ENCODE results near the gene MAN1C1. TPM values are rescaled to one million over a fixed set of nuclear protein-coding genes. Genes with fewer than 3 reads are reported as not detected.
"Not testable (repeated sequence)": the region's sequence is repeated elsewhere in the genome, so short reads cannot be mapped to it uniquely, and the experiment has no call there.

Gene MAN1C1
- total and polyA plus RNA-seq, 8 donors: 2.1 to 9.2 (median 4.0) TPM

DNA sequence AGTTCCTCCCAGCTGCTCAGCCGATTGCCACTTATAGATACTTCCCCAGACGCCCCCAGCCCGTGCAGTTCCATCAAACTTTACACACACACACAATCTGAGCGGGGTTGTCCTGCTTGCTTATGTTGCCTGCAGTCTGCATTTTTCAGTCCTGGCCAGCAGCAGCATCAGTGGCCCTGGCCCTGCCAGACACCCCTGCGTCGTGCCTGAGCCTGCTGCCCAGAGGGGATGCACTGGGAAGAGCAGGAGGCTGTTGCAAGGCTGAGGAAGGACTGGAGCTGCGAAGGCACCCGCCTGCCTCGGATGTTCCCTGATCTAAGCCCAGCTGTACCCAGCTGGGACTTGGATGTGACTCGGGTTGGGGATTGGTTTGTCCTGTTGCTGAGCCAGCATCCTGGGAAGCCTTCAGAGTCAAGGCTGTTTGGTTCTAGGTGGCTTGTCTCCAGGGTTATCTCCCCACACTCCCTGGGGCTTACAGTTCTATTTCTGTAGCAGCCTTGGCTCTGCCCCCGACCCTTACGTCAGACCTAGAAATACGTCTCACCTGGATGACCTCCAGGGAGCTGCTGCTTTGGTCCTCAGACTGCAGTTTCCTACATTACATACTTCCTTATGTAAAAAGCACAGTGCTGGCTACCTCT, 42.3 kb downstream of the MAN1C1 start:
- Histone ChIP-seq H3K4me1 (peaks cover 0 to 7% (median 0%) of the 10 kb centered on the region in 3 donors), H3K9me3 (no peaks in the 10 kb centered on the region), H3K36me3 (no peaks in the 10 kb centered on the region), H3K27ac (peak overlapping the region in 1 of 4 donors; percentile 12), H3K27me3 (no peaks in the 10 kb centered on the region), H3K4me3 (no peak overlapping the region)
- WGBS, 2 donors: 39% methylated on average over 13 of the region's 13 CpGs
- intact Hi-C loops (cut with DNase I): no loop called here
- no peak for FAIRE-seq
- ATAC-seq: peak; percentile 89 to 96 (median 92)
- DNase-seq: peak in 5 of 6 donors; percentile 69 to 86 (median 76)
- TF ChIP-seq, protein P1, sequence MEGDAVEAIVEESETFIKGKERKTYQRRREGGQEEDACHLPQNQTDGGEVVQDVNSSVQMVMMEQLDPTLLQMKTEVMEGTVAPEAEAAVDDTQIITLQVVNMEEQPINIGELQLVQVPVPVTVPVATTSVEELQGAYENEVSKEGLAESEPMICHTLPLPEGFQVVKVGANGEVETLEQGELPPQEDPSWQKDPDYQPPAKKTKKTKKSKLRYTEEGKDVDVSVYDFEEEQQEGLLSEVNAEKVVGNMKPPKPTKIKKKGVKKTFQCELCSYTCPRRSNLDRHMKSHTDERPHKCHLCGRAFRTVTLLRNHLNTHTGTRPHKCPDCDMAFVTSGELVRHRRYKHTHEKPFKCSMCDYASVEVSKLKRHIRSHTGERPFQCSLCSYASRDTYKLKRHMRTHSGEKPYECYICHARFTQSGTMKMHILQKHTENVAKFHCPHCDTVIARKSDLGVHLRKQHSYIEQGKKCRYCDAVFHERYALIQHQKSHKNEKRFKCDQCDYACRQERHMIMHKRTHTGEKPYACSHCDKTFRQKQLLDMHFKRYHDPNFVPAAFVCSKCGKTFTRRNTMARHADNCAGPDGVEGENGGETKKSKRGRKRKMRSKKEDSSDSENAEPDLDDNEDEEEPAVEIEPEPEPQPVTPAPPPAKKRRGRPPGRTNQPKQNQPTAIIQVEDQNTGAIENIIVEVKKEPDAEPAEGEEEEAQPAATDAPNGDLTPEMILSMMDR (IDR thresholded peaks at IDR 0.05): no peak

DNA sequence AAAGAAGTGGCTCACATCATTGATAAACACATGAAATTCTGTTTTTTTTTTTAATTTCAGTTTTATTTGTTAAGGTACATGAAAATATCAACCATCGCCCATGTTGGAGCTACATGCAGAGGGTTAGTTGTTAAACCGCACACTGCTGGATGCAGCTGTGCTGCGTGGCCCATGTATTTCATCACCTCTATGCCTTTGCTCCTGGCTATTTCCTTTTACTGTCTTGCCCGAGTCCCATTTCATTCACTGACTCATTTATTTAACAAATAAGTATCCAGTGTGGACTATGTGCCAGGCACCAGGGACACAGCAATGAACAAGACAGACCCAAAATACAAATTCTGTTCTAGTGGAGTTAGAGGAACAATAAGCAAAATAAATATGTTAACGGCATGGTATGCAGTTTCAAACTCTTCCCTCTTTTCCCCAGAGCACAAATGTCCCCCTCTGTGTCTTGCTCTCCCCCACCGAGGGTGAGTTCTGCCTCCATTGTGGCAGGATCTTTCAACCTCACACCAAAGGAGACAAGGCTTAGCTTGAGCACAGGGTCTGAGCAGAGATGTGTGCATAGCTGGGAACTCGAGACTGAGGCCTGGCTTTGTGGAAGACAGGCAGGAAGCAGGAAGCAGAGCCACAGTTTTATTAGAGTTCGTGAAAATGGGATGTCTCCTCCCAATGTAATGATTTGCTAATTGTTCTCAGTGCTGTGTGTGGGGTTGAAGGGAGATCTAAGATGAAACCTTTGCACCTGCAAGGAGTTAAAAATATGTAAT, 44.6 kb downstream of the MAN1C1 start:
- Histone ChIP-seq H3K27ac (no peak overlapping the region), H3K4me3 (no peak overlapping the region), H3K36me3 (no peaks in the 10 kb centered on the region), H3K9me3 (no peaks in the 10 kb centered on the region), H3K4me1 (peaks cover 0 to 7% (median 0%) of the 10 kb centered on the region in 3 donors), H3K27me3 (no peaks in the 10 kb centered on the region)
- FAIRE-seq (no peak), DNase-seq (no peak), ATAC-seq (no peak)
- intact Hi-C loops (cut with DNase I): no loop called here
- 75 to 77% methylated on average over 8 of the region's 8 CpGs for WGBS, 2 donors
- TF ChIP-seq, protein P1 (IDR thresholded peaks at IDR 0.05): no peak

DNA sequence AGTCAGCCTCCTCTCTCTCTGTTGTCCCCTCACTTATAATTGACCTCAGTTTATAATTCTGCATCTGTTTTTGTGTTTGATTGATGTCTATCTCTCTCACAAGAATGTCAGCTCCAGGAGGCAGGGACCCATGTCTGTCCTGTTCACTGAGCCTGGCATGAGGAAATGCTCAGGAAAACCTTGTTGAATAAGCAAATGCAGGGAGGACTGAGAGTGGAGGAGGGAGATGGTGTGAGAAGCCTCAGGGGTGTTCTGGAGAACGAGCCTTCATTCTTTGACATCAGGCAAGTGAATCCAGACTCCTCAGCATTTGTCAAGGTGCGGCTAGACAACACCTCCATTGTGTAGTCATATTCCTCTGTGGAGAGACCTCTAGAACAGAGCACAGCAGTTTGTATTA, 45.5 kb downstream of the MAN1C1 start:
- H3K4me3 ChIP-seq: no peak overlapping the region
- TF ChIP-seq, protein P1 (IDR thresholded peaks at IDR 0.05): no peak
- intact Hi-C loops (cut with DNase I): no loop called here
- H3K4me1 ChIP-seq: peaks cover 0 to 7% (median 0%) of the 10 kb centered on the region in 3 donors
- ATAC-seq (no peak), DNase-seq (no peak), FAIRE-seq (no peak)
- 84 to 88% methylated on average over 2 of the region's 2 CpGs for WGBS, 2 donors
- no peaks in the 10 kb centered on the region for H3K36me3 ChIP-seq
- no peak overlapping the region for H3K27ac ChIP-seq
- H3K27me3 ChIP-seq: no peaks in the 10 kb centered on the region
- no peaks in the 10 kb centered on the region for H3K9me3 ChIP-seq

DNA sequence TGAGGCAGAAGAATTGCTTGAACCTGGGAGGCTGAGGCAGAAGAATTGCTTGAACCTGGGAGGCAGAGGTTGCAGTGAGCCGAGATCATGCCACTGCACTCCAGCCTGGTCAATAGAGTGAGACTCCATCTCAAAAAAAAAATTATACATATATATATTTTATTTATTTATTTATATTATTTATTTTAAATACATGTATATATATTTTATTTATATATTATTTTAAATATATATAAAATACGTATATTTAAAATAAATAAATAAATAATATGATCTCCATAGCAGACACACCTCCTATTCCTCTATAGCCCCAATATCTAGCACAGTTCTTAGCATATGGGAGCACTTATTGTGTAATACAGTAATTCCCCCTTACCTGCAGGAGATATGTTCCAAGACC, 46.4 kb downstream of the MAN1C1 start:
- ATAC-seq; H3K4me3 ChIP-seq; H3K4me1 ChIP-seq; H3K27ac ChIP-seq; FAIRE-seq; H3K27me3 ChIP-seq; H3K9me3 ChIP-seq; H3K36me3 ChIP-seq; intact Hi-C loops (cut with DNase I); DNase-seq: not testable (repeated sequence)
- 90 to 92% methylated on average over 2 of the region's 2 CpGs for WGBS, 2 donors

DNA sequence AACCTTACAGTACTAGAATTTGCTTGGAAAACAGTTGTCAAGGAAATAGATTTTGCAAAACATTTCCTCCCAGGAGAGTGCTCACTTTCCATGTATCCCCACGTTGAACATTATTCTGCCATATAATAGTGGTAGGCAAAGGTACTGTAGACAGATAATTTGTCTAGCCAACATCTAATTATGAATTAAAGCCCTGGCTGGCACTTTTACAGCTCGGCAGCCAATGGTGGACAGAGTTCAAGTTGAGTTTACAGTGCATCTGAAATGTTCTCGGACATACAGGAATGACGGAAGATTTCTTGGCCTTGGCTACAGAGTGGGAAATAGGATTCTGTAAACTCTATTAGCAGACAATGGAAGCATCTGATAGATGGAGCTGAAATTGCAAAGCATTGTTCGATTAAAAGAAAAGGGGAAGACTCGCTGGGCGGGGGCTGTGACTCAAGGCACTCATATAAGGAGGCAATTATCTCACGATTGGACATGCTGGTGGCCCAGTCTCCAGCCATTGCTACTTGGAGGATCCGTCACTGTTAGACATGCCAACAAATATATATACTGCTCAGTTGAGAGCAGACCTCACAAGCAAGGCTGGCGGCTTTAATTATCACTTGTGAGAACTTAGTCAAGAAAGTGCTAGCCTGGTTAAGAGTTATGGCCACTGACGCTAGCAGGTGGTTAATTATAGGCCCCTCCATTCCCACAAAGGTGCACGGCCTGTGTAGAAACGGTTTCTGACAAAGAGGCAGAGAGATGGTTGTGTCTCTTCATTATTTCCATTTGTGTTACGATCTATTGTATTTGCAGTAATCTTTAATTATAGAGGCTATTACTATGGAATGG, 48.0 kb downstream of the MAN1C1 start:
- Histone ChIP-seq H3K36me3 (no peaks in the 10 kb centered on the region), H3K9me3 (no peaks in the 10 kb centered on the region), H3K4me1 (no peaks in the 10 kb centered on the region), H3K4me3 (no peak overlapping the region), H3K27me3 (no peaks in the 10 kb centered on the region), H3K27ac (no peak overlapping the region)
- WGBS, 2 donors: 89 to 90% methylated on average over 14 of the region's 14 CpGs
- peak in 1 of 4 donors; percentile 12 for ATAC-seq
- no peak for FAIRE-seq
- intact Hi-C loops (cut with DNase I): no loop called here
- TF ChIP-seq, protein P1 (IDR thresholded peaks at IDR 0.05): no peak
- no peak for DNase-seq

Data from pancreas (tissue), 10 donors.